NCI-H1417 treated with DMSO at 0.1 percent for 48 hours (cell line): ENCODE measurements around the gene IRX5.
A peak's percentile ranks its signal among the peaks of the same experiment; 100 is the strongest.

Experiments
- DNase-seq: peaks from one replicate; lab custom pipeline; 2025; lab: John Stamatoyannopoulos, UW

The IRX5 gene

GRCh38 chr16:54930005-54930868 is at the start of gene IRX5:
TSS of gene IRX5 (plus strand) at chr16:54930865. CDS start at chr16:54931199, 334 bp downstream.
- peak; percentile 45 for DNase-seq

DNA sequence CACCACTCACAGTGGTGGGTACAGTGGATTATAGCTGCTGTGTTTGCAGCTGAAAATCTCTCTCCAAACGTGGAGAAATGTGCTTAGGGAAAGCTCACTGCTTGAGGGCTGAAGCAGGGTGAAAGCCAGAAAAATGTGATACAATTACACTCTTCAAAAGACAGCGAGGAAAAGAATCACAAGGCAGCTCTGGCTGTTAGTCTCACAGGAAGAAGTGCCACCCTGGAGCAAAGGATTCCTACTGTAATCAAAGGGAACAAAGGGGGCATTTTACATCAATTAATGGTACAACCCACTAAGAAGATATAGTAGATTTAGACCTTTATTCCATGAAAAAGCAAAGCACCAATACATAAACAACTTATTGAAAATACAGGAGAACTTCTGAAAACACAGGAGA is 48.1 kb upstream of the IRX5 start:
- DNase-seq = no peak

GRCh38 chr16:54883358-54883757 is 47.3 kb upstream of the IRX5 start:
- no peak for DNase-seq

DNA sequence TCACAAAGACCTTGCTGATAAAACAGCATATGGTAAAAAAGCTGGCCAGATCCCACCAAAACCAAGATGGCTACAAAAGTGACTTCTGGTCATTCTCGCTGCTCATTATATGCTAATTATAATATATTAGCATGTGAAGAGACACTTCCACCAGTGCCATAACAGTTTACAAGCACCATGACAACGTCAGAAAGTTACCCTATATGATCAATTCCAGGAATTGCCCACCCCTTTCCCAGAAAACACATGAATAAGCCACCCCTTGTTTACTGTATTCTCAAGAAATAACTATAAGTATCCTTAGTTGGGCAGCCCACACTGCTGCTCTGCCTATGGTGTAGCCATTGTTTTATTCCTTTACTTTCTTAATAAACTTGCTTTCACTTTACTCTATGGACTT is 44.6 kb upstream of the IRX5 start:
- no peak for DNase-seq

DNA sequence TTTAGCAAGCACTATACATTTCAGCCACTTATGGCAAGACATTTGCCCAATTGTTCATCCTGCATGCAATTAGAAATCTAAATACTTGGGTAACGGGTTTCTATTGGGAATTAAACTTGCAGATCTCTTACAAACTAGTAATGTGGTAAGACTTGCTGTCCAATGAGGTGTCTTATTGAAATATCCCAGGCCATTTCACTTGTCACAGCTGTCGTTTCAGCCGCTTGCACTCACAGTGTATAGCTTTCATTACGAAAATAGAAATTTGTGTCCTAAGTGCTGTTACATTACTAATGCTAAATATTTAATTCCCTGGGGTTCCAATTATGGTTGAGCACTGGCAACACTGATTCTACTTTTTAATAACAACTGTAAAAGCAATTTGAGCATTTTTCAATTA is 40.3 kb upstream of the IRX5 start:
- DNase-seq = no peak

- DNase-seq = no peak
Measured at GRCh38 chr16:54891346-54891745, 39.3 kb upstream of the IRX5 start.

GRCh38 chr16:54892981-54893380 is 37.7 kb upstream of the IRX5 start:
- no peak for DNase-seq

GRCh38 chr16:54897930-54898329 is 32.7 kb upstream of the IRX5 start:
- DNase-seq = no peak

DNA sequence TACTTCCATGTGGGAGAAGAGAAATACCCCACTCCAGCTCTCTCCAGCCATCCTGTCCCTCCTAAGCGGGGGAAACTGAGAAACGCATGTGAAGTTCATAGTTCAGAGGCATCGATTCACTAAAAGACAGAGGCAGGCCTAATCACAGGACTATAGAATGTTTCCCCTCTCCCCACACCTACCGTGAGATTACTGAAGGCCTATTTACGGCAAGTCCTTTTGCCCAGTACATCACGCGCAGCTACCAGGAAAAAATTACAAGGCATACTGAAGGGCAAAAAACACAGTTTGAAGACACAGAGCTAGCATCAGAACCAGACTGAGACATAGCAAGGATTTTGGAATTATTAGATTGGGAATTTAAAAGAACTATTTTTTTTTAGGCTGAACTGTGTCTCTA is 29.1 kb upstream of the IRX5 start:
- no peak for DNase-seq

- DNase-seq = no peak
Measured at GRCh38 chr16:54903047-54903446, 27.6 kb upstream of the IRX5 start.

DNA sequence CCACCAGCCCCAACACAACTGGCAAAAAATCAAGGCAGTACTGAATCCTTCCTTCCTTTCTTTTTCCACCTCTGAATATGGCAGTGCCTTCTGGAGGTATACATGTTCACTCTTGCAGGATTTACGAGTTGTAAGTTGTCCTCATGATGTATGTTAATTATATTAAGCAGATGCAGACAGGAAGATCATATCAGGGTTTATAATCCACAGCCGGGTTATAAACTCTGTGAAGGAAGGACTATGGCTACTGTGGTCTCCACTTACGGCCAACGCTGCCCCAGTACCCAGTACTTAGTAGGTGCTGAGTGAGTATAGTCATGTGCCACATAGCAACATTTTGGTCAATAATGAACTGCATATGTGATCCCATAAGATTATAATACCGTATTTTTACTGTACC is 19.6 kb upstream of the IRX5 start:
- DNase-seq = no peak

- no peak for DNase-seq
Measured at GRCh38 chr16:54912720-54913119, 17.9 kb upstream of the IRX5 start.

DNA sequence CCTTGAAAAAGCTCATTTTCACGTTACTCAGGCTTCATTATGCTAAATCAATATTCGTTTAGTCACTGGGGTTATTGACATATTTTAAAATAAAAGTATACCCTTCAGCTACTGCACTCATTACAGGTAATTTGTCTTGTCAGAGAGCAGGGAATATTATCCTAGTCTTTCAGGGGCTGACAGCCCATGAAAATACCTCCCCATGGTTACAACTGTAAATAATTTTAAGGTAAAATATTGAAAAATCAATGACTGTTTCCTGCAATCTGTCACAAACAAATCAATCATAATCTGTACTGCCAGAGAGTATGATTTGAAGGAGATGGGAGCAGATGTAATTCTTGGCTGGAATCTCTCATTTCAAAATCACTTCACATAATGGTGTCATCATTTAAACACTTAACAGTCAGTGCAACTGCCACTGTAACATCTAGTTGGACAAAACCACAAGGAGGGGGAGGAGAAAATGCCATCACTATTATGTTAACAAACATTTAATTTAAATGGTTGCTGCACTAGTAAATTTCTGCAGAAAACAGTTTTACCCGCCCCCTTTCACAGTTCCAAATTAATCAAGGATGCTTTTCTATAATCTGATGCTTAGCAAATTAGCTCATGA is 9.3 kb upstream of the IRX5 start:
- DNase-seq = peak; percentile 81

DNA sequence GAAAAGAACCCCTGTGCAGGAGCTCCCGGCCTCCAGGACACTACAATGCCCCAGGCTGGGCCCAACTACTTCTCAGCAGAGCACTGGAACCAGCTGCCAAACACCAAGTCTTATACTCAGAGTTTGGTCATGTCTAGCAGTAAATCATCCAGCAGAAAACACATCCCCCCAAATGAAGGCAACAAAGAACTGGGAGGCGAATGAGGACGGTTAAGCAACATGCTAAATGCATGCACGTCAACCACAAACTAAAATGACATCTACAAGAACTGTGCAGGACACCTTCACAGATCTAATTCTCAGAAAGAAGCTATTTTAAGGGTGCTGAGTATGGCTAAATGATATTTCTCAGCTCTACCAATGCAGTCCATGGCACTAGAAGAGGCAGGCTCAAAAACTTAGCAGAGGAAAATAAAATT is 7.6 kb upstream of the IRX5 start:
- DNase-seq = no peak

- DNase-seq = no peak
Measured at GRCh38 chr16:54923988-54924387, 6.7 kb upstream of the IRX5 start.

GRCh38 chr16:54926166-54926838 is 4.4 kb upstream of the IRX5 start:
- DNase-seq = peak; percentile 71

GRCh38 chr16:54927125-54928015 is 3.3 kb upstream of the IRX5 start:
- peak; percentile 12 for DNase-seq

DNA sequence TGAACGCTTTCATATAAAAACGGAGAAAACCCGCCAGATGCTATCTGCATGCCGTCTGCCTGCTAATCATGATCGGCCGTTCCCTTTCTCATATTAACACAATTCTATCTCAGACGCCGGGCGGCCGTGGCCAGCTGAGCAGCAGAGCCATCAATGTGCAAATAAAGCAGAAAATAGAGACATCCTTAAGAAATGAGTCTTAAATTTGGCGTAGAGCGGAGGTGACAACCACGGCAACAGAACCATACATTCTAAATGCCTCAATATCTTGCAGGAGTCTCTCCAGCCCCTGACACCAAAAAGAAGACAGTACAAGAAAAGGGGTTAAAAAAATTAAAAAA is 2.7 kb upstream of the IRX5 start:
- no peak for DNase-seq

DNA sequence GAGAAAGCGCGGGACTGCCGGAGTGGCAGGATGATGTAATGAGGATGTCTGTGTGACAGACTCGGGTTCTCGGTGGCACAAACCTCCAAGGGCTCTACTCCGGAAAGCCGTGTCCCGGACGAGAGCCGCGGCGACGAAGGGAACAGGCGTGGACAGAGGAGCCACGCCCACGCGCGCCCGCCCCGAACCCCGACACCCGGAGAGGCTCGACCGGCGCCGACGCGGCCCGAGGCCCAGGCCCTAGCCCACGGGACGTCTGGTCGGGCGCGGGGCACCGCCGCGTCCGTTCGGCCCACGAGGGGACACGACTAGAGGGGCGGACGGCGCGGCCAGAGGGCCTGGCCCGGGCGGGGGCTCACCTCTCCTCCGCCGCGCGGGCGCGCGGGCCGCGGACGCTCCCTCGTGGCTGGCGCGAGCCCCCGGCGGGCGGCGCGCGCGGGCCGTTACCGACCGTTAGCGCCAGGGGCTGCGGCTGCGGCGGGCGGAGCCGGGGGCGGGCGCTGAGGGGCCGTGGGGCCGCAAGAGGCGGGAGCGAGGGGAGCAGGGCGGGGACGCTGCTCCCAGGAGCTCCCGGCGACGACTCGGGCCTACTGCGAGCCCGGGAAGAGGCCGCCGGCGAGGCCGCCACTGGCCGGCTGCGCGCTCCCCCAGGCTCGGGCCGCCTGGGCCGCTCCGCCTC is 2.1 kb upstream of the IRX5 start:
- no peak for DNase-seq

GRCh38 chr16:54929090-54930004 is 1.3 kb upstream of the IRX5 start:
- peak; percentile 87 for DNase-seq

DNA sequence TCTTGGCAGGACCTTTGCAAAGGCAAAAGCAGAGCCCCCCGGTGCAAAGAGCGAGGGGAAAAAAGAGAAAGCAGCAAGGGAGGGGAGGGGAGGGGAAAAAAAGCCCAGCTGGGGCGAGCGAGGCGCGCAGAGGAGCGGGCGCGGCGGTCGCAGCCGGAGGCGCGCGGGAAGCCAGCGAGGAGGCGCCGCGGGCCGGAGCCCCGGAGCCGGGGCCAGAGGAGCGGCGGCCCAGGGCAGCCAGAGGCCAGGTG is 129 bp downstream of the IRX5 start:
- DNase-seq = no peak
